GM21825 (cell line): ENCODE results near the gene THBS2.

ENCODE experiments used
- ATAC-seq: cut with Tn5 transposase; IDR thresholded peaks from one replicate; pipeline ENCODE4 v1.9.1; 2021; ENCODE audit warnings: mild to moderate bottlenecking, moderate library complexity; ENCODE audit not compliant: unreplicated experiment

Gene THBS2

GRCh38 chr6:169251371-169251802 is 2.3 kb downstream of the THBS2 start:
- ATAC-seq: no peak

GRCh38 chr6:169250660-169251059 is 3.0 kb downstream of the THBS2 start:
- ATAC-seq: no peak

DNA sequence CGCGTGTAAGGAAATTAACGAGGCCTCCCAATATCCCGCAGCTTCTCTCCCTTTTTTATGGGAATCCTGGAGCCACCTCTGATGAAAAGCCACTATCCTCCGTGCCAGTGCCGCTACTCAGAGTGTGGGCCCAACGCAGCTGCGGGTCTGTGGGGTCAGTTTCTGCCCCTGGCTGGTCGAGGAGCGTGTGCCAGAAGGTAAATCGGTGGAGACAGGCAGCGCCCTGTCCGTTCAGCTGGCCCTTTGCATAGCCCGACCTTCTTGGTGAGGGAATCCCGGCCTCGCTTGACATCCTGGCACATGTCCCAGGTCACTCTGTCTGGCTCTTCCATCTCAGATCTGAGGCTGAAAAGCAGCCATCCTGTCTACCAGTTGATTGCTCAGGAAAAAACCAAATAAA is 4.6 kb downstream of the THBS2 start:
- ATAC-seq: no peak

DNA sequence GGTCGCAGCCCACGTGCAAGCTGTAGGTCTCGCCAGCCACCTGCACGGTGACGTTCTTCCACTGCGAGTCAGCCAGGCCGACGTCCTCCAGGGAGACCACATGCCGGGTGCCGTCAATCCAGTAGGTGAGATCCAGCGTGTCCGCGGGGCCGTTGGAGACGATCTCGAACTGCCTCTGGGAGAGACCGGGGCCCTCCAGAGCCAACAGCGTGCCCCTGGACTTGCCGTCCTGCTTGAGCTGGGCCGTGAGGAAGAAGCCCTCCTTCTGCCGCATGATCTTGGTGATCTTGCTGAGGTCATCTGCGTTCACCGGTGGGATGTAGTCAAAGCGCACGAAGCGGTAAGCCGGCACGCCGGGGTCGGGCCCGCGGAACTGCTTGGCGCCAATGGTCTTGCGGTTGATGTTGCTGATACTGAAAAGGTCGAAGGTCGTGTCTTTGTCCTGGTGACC is 5.1 kb downstream of the THBS2 start:
- ATAC-seq: no peak

- ATAC-seq: no peak
These were observed 5.7 kb downstream of the THBS2 start for GRCh38 chr6:169247991-169248390.

- ATAC-seq: no peak
These were observed 6.2 kb downstream of the THBS2 start for GRCh38 chr6:169247419-169247818.

GRCh38 chr6:169246445-169246844 is 7.2 kb downstream of the THBS2 start:
- ATAC-seq: no peak

DNA sequence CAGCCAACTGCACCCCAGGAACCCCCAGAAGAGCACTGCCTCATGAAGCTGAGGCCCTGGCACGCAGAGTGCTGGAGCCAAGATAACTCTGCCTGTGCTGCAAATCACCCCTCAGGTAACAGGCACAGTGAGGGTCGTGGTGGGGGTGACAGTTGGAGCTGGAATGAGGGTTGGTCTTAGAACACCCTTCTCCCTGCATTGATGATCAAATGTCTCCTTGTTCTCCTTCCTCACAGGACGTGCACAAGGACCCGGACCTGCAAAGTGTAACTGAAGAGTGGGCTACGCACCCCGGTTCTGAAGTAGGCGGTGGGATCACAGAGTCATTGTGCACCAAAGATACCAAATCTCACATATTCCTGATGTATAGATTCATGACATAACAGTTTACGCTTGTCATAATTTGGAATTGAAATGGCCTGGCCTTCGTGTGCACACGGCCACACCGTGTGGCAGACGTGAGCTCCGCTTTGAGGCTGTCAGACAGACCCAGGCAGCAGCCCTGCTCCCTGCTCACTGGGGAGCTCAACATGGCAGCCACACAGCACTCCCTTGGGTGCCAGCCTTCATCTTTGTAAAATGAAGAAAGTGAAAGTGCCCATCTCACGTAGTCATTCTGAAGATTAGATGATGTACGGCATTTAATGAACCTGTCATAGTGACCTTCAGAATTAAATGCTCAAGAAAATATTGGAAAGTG is 8.8 kb downstream of the THBS2 start:
- no peak for ATAC-seq

DNA sequence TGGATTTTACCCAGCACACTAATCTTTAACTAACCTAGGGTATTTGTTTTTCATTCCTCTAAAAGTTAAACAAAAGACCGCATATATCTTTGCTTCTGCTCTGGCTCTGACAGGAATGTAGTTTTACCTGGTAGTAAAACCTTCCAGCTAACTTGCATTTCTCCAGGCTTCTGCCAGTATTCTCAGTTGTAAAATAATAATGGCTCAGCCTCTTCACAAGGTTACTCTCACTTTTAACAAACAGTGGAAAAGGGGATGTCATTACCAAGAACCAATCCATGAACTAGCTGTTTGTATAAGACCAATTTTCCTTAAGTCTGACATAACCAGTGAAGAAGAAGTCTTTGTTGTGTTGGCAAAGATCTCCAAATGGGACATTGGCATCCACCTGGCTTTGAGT is 10.0 kb downstream of the THBS2 start:
- no peak for ATAC-seq

DNA sequence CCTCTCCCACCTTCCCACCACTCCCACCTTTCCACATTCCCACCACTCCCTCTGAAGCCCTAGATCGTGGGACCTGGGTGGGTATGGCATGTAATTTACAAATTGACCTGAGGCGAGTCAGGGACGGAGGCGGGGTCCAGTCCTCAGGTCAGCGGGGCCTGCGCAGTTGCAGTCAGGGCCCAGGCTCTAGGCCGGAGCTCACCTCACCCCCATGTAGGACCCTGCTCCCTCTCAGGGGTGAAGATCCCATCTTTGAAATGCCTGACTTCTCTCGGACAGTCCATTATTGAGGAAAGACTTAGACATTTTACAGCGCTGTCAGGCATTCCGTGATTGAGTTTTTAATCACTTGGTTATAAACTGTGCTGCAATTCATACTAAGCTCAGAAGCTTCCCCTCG is 10.5 kb downstream of the THBS2 start:
- ATAC-seq: no peak

DNA sequence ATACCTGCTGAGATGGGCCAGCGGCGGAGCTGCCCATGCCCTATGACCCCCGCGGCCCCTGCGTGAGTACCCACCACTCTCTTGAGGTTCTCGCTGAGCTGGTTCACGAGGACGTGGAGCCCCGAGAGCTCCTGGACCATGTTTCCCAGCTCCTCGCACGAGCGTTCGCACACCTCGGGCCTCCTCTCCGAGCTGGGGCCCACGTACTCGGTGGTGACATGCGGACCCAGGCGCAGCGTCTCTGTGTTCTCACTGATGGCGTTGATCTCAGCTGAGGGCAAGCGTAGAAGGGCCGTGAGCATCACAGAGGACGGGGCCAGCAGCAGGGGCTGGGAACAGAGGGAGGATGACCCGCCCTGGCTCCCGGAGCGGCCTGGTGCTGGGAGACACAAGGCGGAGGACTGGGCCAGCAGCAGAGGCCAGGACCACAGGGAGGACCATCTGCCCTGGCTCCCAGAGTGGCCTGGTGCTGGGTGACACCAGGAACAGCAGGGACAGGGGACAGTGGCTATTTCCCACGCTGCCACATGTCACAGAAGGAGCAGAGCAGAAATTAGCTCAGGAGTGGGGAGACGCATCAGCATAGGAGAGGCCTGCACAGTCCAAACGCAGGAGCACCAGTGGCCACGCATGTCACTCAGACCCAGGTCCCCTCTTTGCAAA is 11.8 kb downstream of the THBS2 start:
- ATAC-seq: no peak

GRCh38 chr6:169240591-169241390 is 12.9 kb downstream of the THBS2 start:
- no peak for ATAC-seq

- ATAC-seq: no peak
These were observed 13.5 kb downstream of the THBS2 start for GRCh38 chr6:169240125-169240524.

DNA sequence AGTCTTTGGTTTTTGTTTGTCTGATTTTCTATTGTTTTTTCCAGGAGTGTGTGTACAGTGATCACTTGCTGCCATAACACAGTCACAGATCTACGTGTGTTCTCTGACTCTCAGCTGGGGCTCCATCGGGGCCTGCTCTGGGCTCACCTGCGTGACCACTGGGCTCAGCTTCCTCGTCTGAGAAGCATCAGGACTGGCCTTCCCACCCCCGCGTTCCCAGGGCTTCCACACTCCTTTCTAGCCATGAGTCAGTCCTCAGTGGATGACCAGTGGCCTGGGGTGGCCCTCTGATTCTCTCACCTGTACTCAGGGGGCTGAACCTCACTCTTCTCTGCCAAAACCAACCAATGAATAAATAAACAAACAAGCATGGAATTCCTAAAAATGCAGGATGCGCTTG is 14.5 kb downstream of the THBS2 start:
- no peak for ATAC-seq

DNA sequence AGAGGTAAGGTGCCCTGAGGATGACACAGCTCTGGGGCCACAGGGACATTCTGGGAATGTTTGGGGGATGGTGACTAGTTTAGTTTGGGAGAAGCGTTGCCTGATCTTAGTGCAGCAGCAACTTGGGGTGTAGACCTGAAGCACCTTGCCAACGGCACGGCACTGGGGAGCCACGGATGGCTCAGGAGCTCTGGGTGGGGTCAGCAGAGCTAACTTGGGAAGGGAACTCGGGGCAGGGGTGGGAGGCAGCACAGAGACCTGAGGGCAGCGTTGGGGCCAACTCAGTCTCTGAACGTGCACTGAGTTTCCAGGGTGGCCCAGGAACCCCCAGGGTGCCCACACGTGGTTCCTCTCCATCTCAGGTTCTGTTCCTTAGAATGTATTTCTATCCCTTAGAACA is 14.9 kb downstream of the THBS2 start:
- no peak for ATAC-seq

DNA sequence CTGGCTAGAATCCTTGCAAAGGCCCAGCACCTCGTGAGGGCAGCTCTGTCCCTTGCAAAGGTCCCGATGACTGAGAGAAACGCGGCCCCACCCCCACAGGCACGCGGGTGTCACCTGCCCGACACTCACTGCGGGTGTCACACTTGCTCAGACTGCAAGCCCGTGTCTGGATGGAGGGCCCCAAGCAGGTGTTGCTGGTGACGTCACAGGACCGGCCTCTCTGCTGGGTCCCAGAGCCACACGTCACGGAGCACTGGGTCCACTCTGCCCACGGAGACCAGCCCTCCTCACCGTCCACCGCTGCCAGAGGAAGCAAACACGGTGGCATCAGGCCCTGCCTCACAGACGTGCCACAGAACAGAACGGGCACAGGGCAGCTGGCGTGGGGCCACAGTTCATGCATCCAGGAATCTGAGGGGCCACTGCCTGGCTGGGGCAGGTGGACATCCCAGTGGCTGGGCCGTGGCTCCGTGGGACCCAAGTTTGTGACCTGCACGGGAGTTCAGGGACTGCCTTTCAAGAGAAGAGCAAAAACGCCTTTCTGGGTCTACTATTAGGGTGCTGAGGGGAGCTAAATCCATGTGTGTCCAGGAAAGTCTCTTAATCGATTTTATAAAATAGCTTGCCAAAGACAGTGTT is 16.0 kb downstream of the THBS2 start:
- ATAC-seq: no peak

- ATAC-seq: no peak
These were observed 16.7 kb downstream of the THBS2 start for GRCh38 chr6:169236988-169237387.

- ATAC-seq: no peak
These were observed 17.1 kb downstream of the THBS2 start for GRCh38 chr6:169236545-169236944.

GRCh38 chr6:169235286-169235685 is 18.4 kb downstream of the THBS2 start:
- no peak for ATAC-seq

GRCh38 chr6:169234634-169235033 is 19.0 kb downstream of the THBS2 start:
- ATAC-seq: no peak

- no peak for ATAC-seq
These were observed 19.8 kb downstream of the THBS2 start for GRCh38 chr6:169233832-169234231.
